Measurements from ENCODE around the gene COL18A1.

COL18A1 gene

GRCh38 chr21:45455674-45456583, 51.0 kb downstream of the COL18A1 start:
- no peak for DNase-seq

GRCh38 chr21:45456584-45457160, 51.7 kb downstream of the COL18A1 start:
- DNase-seq = no peak

- DNase-seq = no peak
Observed at GRCh38 chr21:45457161-45457831, 52.3 kb downstream of the COL18A1 start.

- DNase-seq = no peak
Observed at GRCh38 chr21:45457832-45458172, 52.8 kb downstream of the COL18A1 start.

- no peak for DNase-seq
Observed at GRCh38 chr21:45458281-45459170, 53.6 kb downstream of the COL18A1 start.

GRCh38 chr21:45459171-45460010, 54.4 kb downstream of the COL18A1 start:
- no peak for DNase-seq

GRCh38 chr21:45460011-45460565, 55.1 kb downstream of the COL18A1 start:
- no peak for DNase-seq

- DNase-seq = no peak
Observed at GRCh38 chr21:45460611-45461368, 55.8 kb downstream of the COL18A1 start.

- no peak for DNase-seq
Observed at GRCh38 chr21:45461369-45461750, 56.4 kb downstream of the COL18A1 start.

GRCh38 chr21:45461806-45462341, 56.9 kb downstream of the COL18A1 start:
- DNase-seq = no peak

- no peak for DNase-seq
Observed at GRCh38 chr21:45463871-45464270, 58.9 kb downstream of the COL18A1 start.

GRCh38 chr21:45464309-45464708, 59.3 kb downstream of the COL18A1 start:
- DNase-seq = no peak

GRCh38 chr21:45465105-45465504, 60.1 kb downstream of the COL18A1 start:
- no peak for DNase-seq

GRCh38 chr21:45465611-45466329, 60.8 kb downstream of the COL18A1 start:
- DNase-seq = no peak

- DNase-seq = peak in 1 of 14 donors; percentile 56
Observed at GRCh38 chr21:45466330-45467220, 61.6 kb downstream of the COL18A1 start.

GRCh38 chr21:45467221-45467779, 62.3 kb downstream of the COL18A1 start:
- DNase-seq = peak in 2 of 14 donors; percentile 12 to 56

- no peak for DNase-seq
Observed at GRCh38 chr21:45468051-45468970, 63.3 kb downstream of the COL18A1 start.

All from C1 segment of cervical spinal cord (tissue), 14 donors.